Stimulated activated CD4-positive, alpha-beta T cell treated with anti-CD3 and anti-CD28 coated beads, Interleukin-12 subunit alpha, Interleukin-12 subunit beta, amount 100 ng/mL, for 4 hours (primary cell): ENCODE data around the gene ABCB9.
"Not testable (repeated sequence)": the region's sequence is repeated elsewhere in the genome, so short reads cannot be mapped to it uniquely, and the experiment has no call there.

Experiments used
- DNase-seq: peaks from one replicate; pipeline ENCODE4 v3.0.0-alpha.2; 2020

ABCB9 gene

DNA sequence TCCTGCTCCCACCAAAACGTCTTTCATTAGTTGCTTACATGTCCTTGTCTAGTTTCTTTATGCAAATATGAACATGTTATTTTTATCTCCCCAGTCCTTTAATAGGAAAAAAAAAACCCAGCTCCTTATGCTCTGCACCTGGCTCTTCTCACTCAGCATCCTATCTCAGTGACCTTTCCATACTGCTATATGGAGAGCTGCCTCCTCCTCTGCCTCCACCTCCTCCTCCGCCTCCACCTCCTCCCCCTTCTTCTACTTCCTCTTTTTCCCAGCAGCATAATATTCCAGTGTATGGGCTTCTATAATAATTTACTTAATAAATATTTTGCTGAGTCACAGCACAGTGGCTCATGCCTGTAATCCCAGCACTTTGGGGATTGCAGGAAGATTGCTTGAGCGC is 31.5 kb downstream of the ABCB9 start:
- DNase-seq: no peak

DNA sequence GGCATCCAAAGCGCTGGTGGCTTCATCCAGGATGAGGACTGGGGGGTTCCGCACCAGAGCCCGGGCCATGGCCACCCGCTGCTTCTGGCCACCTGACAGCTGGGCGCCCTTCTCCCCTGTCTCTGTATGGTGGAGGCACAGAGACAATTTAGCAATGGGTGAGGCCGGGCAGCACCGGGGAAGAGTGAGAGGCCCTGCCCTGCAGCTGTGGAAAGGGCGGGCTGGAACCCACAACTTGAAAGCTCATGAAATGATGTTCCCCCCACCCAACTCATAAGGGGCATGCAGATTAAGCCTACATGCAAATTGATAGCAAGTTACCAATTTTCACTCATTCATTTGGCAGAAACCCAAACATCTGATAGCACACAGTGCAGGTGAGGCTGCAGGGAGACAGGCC is 34.1 kb downstream of the ABCB9 start:
- DNase-seq: no peak

DNA sequence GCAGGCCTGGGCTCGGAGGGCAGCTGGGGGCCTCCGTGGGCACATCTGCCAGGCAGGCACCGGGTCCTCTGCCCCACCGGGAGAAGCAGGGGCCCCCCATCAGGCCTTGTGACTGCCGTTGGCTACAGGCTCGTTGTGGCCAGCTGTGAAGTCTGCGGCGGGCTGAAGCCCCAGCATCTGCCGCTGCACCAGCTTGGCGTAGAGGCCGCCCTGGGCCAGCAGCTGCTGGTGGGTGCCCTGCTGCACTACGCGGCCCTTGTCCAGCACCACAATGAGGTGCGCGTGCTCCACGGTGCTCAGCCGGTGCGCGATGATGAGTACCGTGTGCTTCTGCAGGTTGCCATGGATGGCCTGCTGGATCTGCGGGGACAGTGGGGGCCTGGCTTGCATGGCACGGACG is 36.5 kb downstream of the ABCB9 start:
- no peak for DNase-seq

DNA sequence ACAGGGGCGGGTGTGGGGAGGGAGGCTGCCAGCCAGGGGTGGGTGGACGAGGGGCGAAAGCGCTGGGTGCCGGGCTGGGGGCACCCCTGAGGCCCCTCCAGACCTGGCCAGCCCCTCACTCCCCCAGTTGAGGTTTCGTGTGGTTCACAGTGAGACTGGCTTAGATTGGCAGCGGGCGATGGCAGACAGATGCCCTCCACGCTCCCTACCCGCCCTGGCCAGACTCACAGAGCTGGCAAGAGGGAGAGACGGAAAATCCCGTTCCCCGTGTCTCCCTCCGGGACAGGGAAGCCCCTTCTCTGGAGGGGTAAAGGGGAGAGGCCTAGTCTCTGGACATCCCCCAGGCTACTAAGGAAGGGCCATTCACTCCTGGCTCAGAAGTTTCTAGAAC is 37.1 kb downstream of the ABCB9 start:
- no peak for DNase-seq

DNA sequence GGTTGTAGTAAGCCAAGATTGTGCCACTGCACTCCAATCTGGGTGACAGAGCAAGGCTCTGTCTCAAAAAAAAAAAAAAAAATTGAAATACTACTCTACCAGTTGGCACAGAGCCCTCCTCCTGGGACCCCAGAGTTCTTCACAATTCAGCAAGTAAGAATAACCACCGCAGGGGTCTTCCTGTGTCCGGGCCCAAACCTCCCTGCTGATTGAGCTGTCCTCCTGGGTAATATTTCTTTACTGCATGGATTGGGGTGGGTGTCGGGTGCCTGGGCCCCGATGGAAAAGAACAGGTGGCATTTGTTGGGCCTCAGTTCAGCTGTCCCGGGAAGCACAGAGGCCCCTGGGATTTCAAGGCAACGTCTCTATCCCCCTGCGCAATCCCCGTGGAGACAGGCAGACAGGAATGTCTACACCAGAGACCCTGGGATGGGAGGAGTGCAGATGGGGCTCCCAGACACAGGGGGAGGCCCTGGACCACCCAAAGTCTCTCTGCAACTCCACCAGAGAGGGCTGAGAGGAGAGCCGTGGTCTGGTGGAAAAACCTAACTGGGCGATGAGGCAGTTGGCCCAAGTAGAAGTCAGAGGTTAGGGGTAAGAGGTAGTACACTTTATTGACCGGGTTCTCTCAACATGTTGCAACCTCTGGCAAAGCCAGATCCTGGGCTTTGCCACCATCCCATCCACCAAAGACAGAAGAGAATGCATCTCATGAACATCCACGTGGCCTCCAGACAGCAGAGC is 37.7 kb downstream of the ABCB9 start:
- no peak for DNase-seq

DNA sequence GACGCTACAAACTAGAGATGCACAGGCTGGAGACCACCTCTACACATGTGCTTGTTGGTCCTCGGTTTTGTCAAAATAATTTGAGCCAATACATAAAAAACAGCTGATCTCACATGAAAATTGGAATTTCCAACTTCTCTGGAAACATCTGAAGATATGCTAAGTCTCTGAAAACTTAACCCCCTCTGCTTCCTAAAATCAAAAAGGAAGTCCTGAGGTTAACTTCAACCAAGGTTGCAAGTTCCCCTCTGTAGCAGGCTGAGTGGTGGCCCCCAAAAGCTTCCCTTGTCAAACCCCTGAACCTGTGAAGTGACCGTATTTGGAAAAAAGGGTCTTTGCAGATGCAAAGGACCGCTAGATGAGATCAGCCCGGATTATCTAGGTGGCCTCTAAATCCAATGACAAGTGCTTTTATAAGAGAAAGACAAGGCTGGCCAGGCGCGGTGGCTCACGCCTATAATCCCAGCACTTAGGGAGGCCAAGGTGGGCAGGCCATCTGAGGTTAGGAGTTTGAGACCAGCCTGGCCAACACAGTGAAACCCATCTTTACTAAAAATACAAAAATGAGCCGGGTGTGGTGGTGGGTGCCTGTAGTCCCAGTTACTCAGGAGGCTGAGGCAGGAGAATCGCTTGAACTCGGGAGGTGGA is 38.4 kb downstream of the ABCB9 start:
- no peak for DNase-seq

DNA sequence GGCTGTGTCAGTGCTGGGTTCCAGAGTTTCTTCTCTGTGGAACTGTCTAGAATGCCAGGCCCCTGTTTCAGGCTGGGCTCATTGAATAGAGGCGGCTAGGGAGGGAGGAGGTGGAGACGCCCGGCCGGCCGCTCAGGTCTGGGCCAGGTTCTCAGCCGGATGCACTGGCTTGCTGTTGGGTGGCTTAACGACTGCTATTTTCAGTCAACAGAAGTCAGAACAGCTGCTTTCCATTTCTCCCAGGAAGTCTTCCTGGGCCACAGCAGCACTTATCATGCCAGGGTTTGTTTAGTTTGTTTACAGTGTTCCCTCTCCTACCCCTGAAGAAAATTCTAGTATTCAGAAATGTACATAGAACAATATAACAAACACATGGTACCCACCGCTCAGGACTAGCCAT is 44.3 kb downstream of the ABCB9 start:
- DNase-seq: no peak

DNA sequence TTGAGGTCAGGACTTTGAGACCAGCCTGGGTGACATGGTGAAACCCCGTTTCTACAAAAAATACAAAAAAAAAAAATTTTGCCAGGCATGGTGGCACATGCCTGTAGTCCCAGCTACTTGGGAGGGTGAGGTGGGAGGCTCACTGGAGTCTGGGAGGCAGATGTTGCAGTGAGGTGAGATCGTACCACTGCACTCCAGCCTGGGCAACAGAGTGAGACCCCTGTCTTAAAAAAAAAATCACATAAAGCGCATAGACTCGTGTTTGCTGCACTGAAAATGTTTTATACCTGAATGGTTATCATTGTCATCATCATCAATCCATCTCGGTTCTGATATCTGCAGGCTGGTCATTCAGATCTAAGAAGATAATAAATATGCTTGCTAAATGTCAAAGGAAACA is 45.6 kb downstream of the ABCB9 start:
- no peak for DNase-seq

DNA sequence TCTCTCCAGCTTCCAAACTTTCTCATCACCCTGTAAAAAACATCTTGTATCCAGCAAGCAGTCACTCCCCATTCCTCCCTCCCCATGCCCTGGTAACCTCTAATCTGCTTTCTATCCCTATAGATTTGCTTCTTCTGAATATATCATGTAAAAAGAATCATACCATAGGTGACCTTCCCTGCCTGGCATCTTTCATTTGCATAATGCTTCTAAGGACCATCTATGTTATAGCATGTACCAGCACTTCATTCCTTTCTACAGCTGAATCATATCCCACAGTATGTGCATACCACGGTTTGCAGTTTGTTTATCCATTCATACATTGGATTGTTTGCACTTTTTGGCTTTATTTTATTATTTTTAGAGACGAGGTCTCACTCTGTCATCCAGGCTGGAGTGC is 47.4 kb downstream of the ABCB9 start:
- DNase-seq: no peak

DNA sequence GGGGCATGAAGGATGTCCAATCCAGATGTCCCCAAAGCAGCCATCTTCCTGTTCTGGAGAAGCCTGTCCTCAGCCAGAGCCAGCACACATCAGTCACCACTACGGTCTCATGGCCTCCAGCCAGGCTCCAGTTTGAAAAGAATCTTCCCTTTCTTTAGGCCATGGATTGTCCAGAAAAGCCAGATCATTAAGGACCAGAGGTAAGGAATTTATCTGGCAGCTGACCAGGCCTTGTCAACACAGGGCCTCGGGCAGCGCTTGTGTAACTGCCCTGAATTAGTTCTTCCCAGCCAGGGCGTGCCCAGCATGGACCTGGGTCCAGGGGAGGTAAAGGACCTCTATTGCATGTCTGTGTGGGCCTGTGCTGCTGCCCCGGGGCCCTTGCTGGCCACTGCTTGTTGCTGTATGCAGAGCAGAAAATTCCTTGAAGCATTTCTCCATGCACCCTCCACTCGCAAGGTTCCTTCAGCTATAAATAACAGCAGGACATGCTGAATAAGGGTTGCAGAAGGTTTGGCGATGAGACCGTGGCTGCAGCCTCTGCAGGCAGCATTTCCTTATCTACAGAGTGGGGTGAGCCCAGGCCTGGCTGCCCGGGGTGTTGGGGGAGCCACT is 48.6 kb downstream of the ABCB9 start:
- no peak for DNase-seq

DNA sequence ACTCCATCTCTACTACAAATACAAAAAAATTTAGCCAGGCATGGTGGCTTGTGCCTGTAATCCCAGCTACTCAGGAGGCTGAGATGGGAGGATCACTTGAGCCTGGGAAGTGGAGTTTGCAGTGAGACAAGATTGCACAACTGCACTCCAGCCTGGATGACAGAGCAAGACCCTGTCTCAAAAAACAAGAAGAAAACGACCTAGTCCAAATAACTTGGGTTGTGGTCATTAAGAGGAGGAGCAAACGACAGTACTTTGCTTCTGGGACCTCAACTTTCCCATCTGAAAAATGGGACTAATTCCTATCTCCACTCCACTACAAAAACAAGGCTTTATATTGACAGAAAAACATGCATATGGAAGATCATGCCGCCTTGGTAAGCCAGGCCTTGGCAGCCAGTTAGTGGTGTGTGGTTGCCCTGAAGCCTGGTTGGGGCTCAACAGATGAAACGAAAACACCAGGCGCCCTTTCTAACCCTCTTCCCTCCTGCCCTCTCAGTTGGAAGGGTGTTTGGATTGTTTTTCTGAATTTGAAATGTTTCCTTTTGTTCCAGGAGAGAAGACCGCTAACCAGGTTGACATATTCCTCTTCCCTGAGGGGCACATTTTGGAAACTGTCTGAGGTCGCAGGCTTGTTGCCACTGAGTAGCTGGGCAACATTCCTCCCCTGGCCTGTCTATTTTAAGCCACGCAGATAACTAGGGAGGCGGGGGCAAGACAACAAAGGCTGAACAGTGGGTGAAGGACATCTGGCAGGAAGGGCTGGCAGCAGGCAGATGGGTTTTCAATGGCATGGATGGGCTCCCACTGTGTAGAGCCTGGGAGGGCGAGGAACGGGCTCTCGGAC is 56.6 kb downstream of the ABCB9 start:
- no peak for DNase-seq

DNA sequence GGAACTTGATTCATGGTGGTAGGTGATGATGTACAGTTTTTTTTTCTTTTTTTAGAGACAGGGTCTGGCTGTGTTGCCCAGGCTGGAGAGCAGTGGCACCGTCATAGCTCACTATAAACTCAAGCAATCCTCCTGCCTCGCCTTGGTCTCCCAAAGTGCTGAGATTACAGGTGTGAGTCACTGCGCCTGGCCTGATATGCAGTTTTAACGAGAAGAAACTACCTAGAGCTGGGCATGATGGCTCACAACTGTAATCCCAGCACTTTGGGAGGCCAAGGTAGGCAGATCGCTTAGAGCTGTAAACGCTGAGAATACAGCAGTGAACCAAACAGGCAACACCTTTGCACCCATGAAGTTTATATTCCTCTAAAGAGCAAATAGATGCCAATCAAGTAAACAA is 57.3 kb downstream of the ABCB9 start:
- no peak for DNase-seq

DNA sequence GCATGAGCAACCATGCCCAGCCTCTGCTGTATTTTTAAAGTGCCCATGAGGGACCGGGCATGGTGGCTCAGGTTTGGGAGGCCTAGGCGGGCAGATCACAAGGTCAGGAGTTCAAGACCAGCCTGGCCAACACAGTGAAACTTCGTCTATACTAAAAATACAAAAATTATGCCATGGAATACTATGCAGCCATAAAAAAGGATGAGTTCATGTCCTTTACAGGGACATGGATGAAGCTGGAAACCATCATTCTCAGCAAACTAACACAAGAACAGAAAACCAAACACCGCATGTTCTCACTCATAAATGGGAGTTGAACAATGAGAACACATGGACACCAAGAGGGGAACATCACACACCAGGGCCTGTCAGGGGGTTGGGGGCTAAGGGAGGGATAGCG is 61.0 kb downstream of the ABCB9 start:
- not testable (repeated sequence) for DNase-seq

DNA sequence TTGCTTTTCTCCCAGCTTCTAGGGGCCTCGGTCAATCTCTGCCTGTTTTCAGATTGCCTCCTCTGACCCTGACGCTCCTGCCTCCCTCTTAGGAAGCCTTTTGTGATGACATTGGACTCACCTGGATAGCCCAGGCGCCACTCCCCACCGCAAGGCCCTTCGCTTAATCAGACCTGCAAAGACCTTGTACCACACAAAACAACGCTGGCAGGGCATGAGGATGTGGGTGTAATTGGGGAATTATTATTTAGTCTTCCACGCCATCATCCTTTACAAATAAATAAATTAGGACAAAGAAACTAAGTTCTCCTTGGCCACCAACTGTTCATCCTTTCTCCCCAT is 62.6 kb downstream of the ABCB9 start:
- no peak for DNase-seq

DNA sequence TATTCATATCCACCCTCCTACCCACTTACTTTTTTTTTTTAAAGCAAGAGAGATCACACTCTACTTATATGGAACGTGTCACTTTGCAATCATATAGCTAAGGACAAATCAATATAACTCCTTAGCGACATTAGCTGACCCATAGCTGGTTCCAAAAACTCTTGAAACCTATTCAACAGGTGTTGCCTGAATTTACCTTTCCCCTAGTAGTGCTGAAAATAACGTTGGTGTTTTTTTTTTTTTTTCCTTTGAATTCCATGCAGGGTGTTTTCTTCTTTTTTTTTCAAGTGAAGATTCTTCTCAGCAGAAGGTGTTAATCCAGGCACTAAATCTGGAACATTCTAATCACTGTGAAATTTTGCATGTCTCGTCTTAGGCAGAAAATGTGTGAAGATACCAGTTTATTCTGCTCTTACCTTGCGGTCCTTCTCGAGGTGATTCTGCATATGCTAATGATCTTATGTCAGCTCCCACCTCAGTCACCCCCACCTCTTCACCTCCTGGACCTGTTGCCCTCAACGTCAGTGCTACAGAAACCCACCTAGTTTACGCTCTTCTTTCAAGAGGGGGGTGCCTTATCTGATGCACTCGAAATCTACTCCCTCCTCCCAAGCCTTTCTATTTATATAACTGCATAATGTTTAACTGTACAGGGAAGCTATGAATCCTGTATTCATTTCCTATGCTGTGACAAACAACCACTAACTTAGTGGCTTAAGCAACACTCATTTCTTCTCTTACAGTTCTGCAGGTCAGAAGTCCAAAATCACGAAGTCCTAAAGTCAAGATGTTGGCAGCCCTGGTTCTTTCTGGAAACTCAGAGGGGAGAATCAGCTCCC is 63.2 kb downstream of the ABCB9 start:
- no peak for DNase-seq

DNA sequence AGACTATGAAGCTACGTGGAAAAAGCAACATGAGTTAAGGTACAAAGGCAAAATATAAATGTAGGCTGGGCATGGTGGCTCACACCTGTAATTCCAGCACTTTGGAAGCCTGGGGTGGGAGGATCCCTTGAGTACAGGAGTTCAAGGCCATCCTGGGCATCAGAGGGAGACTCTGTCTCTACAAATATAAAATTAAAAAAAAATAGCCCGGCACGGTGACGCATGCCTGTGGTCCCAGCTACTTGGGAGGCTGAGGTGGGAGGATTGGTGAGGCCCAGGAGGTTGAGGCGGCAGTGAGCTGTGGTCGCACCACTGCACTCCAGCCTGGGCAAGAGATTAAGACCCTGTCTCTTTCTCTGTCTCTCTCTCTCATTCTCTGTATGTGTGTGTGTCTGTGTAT is 66.4 kb downstream of the ABCB9 start:
- no peak for DNase-seq

DNA sequence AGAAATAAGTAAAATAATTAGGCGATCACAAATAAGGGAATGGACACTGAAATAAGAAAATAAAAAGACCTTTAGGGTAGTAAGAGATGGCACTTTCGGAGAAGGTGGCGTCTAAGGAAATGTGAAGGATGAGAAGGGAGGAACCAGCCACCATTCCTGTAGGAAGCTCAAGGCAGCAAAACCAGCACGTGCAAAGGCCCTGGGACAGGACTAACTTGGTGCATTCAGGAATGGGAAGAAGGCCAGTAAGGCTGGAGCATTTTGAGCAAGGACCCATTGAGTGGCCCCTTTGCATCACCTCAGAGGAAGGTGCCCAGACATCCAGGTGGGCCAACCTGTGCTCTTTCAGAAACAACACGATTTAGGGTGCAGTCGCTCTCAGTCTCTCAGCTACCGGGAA is 69.6 kb downstream of the ABCB9 start:
- DNase-seq: no peak

DNA sequence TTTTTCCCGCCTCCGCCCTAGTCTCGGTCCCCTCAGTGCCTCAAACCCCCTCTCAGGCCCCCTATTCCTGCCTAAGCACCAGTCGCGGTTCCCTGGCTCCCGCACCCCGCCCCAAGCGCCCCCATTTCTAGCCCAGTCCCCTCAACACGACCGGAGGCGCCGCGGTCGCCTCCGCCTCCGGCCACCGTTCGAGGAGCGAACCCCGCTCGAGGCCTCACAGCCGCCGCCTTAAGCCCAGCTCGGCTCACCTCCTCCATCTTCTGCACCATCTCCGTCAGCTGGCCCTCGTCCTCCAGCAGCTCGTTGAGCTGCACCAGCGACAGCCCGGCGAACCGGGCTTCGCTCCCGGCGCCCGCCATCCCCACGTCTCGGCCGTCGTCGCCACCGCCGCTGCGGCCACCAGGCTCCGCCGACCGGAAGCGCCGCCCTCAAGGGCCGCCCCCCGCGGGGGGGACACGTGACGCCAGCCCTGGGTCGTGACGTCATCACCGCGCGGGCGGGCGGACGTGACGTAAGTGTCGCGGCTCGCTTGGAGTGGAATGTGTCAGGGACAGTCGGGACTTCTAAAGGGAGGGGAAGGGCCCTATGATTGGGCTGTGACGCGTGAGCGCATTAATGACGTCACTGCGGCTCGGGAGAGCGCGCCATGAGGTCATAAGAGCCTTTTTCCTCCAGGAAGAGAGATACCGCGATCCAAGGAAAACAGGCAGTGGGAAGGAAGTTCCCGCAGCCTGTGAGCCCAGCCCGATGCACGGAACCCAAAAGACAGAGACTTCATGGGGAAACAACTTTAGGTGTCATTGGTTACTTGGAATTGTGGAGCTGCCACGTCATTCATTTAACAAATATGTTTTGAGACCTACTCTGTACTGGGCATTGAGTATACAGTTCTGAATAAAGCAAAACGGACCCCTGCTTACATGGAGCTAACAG is 70.3 kb downstream of the ABCB9 start, which contains the start of gene VPS37B:
Gene VPS37B (minus strand): TSS at position 421 of the 933 bp plus-strand sequence. CDS start 62 bp downstream, at position 359.
- DNase-seq: peak; percentile 80

DNA sequence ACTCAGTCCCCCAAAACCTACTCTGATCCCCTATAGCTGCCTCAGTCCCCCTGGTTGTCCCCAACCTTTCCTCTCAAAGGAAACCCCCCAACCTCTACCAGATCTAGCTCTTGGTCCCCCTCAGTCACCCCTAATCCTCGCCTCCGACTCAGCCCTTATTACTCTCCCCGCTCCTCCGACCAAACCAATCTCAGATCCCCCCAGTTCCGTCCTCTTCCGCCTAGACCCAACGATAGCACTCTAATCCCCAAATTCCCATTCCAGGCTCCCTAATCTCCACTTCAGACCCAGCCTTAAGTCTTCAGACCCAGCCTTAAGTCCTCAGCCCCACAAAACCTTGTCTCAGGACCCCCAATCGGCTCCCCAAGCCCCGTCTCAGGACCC is 71.0 kb downstream of the ABCB9 start:
- DNase-seq: no peak

DNA sequence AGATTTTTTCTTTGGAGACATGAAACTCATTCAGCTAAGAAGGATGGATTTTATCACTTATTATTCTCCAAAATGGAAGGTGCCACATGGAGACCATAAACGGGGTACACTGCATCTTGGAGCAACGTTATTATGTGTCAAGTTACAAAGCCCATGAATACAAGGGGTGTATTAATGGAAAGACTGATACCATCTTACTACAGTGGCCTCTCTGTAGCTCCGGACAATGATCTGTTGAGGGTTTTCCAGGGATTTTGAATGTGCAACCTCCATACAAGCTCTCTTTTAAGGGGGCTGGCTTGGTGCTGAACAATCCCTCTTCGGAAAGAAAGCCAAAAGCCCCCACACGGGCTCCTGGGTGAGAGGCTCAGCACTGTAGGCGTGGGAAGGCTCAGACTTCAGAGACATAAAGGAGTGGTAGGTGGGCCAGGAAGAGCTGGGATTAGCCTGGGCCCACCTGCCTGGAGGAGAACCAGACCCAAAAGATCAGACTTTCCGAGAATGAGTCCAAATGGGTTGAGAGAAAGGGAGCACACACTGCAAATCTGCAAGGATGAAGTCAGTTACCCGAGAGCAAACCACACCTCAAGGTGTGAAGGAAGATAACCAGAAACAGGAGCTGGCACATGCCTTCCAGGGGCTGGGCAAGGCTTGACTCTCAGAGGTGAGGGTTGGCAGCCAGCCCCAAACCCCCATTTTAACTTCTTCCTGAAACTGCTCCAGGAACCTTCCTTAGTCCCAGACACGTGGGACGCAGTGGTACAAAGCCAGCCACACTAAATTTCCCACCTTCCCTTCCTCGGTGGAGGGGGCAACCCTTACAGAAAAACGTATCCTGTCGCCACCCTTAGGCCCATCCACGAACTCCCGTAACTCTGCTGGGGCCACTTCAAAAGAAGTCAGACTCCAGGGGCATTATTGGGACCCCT is 71.8 kb downstream of the ABCB9 start:
- DNase-seq: no peak
